SW480 (cell line): Measurements from ENCODE around the gene BCAP31.
"Not testable (repeated sequence)": the region's sequence is repeated elsewhere in the genome, so short reads cannot be mapped to it uniquely, and the experiment has no call there.

Source experiments
- DNase-seq: peaks from one replicate; pipeline ENCODE4 v3.0.0-alpha.2; 2016; ENCODE audit warnings: low spot score

BCAP31 gene

DNA sequence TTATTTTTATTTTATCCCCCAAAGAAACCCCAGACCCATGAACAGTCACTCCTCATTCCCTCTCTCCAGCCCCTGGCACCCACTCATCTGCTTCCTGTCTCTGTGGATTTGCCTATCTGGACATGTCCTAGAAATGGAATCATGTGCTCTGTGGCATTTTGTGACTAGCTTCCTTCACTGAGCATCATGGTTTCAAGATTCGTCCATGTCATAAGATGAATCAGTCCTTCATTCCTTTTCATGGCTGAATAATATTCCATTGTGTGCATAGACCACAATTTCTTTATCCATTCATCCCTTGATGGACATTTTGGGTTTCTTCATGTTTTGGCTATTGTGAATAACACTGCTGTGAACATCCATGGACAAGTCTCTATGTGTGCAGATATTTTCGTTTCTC, 10.7 kb upstream of the BCAP31 start:
- no peak for DNase-seq

DNA sequence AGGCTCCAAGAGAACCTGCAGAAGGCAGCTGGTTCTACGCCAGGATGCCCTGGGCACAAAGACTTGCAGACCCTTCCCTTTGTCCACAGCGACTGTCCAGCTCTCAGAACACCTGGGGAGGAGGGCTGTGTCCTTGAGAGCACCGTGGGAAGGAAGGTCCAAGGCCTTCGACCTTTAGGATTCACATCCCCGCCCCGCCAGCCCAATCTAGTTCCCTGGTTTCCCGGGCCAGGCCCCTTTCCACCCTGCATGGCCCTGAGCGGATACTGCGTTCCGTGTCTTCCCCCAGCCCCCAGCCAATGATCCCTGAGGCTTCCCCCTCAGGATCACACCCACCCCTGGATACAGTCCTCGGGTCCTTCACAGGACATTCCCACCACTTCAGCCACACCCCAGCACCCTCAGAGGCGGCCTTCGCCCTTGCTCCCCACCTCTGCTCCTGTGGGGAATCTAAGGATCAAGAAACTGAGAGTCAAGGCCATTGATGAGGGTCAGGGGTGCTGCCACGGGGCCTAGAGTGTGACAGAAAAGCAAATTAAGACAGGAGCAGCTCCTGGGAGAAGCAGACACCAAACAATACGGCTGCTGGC, 9.6 kb upstream of the BCAP31 start:
- no peak for DNase-seq

DNA sequence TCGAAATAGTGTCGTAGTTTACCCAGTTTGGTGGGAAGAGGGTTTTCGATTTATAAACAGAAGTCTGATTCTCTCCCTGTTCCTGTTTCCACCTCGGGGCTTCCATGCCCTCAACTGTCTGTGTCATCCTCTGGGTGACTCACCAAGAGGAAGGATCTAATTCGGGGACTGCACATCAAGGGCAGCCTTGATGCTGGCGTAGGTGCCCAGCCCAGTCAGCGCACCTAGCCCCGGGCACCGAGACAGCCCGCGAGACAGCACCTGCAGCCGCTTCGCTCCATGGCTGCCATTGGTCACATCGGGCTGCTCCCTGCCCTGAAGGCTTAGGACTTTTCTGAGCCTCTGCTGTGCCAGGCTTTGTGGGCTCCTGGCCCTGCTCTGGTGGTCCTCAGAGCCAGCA, 8.2 kb upstream of the BCAP31 start:
- peak; percentile 42 for DNase-seq

DNA sequence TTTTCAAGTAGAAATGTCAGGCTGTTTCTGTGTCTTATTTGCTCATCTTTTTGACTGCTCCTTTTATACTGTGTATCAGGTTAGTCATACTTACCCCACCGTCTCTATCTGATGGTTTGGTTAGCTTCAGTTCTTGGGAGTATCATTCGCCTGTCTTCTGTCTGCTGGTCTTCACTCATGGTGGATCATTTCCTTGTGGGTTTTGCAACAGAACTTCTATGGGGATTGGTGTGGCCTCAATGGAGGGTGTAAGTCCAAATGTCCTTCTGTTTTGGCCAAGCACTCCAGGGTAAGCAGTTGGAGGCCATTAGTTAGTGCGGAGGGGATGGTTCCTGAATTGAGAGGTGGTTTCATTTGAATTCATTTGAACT, 7.6 kb upstream of the BCAP31 start:
- DNase-seq: no peak

DNA sequence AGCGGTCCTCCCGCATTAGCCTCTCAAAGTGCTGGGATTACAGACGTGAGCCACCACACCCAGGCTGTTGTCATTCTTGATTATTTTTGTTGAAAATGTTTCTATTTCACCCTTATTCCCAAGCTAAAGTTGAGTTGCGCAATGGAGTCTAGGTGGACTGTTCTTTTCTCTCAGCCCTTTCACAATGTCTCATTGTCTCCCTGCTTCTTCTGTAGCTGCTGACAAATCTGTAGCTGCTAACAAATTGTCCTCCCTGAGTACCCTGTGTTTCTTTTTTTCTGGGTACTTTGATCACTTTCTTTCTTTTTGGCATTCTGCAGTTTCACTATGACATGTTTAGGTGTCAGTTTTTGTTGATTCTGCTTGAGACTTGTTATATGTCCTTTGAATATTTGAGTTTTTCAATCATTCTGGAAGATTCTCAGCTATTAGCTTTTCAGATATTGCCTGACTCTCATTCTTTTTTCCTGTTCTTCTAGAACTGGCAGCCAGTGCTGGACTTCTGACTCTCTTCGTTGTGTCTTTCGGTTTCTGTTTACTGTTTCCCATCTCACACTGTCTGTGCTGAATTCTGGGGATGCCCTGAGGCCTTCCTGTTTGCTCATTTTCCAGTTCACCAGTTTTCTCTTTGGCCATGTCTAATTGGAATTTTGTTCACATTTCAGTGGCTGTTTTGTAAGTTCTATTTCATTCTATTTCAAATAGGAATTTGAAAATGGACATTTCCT, 7.1 kb upstream of the BCAP31 start:
- no peak for DNase-seq

DNA sequence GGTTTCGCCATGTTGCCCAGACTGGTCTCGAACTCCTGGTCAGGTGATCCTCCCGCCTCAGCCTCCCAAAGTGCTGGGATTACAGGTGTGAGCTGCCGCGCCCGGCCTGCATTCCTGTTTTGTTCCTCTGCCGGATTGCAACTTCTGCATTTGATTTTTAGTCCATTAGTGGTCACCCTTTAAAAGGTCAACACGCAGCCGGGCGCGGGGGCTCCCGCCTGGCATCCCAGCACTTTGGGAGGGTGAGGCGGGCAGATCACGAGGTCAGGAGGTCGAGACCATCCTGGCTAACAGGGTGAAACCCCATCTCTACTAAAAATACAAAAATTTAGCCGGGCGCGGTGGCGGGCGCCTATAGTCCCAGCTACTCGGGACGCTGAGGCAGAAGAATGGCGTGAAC, 5.9 kb upstream of the BCAP31 start:
- DNase-seq: not testable (repeated sequence)

DNA sequence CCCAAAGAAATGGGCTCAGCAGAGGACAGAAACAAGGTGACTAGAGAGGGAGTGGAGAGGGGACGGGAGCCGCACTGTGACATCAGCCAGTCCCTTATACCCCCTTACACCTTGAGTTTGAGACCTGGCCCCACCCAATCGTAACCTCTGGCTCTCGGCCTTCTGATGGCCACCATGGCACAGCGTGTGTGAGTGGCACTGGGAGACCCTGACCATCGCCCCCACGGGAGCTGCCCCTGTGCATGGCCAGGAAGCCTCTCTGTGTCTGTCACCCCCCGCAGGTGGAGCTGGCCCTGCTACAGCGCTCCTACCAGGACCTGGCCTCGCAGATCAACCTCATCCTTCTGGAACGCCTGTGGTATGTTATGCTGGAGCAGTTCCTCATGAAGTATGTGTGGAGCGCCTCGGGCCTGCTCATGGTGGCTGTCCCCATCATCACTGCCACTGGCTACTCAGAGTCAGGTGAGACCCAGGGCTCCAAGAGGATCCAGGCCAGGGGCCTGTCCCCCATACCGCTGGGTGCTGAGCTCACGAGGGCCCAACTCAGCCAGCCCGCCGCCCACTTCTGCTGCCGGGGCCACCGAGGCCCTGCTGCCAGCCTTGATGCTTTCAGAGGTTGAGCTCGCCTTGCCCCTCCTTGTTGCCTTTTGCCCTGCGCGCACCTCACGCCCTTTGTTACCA, 4.9 kb upstream of the BCAP31 start:
- DNase-seq: no peak

DNA sequence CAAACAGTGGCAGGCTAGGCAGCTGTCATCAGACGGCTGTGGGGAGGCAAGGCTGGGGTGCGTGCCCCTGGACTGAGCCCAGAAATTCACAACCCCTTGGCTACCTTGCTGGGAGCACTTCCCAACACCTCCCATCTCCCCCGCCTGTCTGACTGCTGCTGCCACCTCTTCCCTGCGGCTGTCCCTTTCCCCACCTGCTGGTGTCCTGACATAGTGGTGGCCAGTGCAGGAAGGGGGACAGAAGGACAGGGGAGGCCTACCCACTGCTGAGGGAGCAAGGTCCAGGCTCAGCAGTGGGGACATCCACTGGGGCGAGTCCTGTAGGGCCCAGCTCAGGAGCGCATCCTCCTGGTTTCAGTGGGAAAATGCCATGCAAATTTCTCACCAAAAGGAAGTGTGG, 3.9 kb upstream of the BCAP31 start:
- no peak for DNase-seq

DNA sequence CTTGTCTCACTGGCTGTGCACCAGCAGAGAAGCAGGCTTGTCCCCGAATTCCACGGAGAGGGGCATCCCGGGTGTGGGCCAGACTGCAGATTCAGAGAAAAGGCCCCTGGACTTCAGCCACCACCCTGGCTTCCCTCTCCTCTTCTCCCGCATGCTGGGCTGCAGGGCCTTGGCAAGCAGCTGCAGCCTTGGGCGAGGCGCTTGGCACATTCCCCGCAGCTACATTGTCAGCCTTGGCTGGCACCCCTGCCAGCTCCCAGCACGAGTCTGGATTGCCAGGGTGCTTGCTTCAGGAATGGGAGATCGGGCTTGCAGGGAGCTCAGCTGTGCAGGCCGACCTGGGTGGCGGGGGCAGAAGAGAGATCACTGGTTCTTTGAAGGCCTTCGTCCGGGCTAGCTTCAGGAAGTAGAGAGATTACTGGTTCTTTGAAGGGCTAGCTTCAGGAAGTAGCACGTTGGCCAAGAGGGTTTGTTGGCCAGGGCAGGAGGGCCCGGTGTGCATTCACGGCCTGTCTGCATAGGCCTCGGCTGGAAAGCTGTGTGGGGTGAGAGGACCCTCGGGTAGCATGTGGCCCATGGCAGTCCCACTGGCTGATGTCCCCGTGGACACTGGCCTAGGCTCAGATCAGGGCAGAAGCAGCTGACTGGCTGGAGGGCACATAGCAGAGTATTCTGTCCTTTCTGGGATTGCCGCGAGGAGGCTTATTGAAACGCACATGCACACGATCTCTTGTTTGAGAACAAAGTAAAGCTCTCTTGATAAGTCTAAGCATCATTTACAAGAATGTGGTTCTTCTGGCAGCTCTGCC, 3.1 kb upstream of the BCAP31 start:
- DNase-seq: peak; percentile 61

DNA sequence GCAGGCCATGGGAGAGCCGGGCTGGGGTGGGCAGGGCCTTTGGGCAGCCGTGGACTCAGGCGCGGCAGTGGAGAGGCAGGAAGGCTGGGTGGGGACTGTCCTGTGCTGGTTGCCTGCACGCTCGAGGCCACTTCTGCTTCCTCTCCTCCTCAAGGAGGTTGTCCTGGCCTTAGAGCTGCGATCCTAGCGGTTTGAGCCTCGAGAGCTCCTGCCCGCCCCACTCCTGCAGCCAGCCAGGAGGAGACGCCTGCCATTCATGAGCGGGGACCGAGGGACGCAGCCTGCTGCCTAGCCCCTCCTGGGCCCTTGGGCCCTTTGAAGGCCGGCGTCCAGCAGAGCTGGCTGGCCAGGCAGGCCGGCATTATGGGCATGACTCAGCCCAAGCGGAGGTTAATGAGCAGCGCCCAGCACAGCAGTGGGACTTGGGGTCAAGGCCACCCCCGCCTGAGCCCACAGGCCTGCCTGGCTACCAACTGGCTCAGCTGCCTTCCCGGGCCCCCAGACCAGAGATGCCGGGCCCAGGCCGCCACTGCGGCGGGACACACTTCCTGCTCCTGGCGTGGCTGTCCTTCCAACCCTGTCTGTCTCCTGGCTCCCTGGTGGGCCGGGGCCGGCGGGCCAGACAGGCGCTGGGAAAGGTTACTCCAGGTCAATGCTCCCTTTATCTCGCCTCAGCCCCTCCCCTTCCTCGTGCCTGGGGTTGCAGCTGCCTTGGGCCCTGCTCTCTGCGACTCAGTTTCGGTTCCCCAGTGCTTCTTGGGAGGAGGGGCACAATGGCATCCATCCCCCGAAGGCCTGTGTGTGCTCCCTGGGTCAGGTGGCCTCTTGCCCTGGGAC, 2.3 kb upstream of the BCAP31 start:
- DNase-seq: peak; percentile 65

DNA sequence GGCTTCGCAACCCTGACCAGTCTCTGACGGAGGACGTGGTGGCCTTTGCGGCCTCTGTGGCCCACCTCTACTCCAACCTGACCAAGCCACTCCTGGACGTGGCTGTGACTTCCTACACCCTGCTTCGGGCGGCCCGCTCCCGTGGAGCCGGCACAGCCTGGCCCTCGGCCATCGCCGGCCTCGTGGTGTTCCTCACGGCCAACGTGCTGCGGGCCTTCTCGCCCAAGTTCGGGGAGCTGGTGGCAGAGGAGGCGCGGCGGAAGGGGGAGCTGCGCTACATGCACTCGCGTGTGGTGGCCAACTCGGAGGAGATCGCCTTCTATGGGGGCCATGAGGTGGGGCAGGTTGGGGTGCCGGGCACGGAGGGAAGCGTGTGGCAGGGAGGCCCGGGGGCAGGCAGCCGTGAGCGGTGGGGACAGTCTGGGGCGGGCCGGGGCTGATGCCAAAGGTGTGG, 1.7 kb upstream of the BCAP31 start:
- DNase-seq: no peak

DNA sequence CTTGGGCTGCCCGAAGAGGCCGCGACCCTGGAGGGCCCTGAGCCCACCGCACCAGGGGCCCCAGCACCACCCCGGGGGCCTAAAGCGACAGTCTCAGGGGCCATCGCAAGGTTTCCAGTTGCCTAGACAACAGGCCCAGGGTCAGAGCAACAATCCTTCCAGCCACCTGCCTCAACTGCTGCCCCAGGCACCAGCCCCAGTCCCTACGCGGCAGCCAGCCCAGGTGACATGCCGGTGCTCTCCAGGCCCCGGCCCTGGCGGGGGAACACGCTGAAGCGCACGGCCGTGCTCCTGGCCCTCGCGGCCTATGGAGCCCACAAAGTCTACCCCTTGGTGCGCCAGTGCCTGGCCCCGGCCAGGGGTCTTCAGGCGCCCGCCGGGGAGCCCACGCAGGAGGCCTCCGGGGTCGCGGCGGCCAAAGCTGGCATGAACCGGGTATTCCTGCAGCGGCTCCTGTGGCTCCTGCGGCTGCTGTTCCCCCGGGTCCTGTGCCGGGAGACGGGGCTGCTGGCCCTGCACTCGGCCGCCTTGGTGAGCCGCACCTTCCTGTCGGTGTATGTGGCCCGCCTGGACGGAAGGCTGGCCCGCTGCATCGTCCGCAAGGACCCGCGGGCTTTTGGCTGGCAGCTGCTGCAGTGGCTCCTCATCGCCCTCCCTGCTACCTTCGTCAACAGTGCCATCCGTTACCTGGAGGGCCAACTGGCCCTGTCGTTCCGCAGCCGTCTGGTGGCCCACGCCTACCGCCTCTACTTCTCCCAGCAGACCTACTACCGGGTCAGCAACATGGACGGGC, 1.0 kb upstream of the BCAP31 start:
- DNase-seq: no peak

DNA sequence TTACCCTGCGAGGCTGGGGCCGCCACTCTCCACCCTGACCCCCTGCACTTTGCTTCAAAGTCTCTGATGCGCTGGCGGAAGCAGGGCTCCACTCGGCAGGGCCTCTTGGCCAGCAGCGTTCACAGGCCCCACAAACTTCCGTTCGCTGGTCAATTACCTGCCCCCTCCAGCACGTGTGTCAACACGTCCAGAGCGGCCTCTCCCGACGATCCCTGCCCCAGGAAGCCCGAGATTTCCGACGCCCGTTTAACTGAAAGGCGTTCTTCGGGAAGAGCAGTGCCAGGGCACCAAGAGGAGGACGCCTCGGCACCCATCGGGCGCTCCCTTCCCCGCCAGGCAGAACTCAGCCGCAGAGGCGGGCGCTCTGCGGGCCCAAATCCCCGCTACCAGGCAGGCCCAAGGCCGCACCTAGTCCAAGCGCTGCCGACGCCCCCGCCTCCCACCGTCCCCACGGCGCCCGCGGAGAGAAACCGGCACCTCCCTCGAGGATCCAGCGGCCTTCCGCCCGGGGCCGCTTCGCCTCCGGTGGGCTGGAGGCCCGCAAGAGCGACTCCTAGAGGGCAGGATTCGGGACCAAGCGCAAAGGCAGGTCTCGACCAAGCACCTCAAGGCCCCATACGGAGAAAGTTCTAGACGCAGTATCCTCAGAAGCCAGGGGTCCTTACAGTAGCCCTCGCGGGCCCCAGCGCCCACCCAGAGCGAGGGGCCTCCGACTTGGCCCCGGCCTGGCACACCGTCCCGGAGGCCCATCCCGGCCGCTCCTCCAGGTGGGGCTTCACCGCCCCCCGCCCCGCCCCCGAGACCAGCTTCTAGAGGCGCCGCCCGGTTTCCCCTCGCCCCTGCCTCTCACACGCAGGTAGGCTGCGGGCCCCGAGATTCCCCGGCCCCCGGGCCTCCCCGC, 586 bp downstream of the BCAP31 start:
- peak; percentile 59 for DNase-seq

DNA sequence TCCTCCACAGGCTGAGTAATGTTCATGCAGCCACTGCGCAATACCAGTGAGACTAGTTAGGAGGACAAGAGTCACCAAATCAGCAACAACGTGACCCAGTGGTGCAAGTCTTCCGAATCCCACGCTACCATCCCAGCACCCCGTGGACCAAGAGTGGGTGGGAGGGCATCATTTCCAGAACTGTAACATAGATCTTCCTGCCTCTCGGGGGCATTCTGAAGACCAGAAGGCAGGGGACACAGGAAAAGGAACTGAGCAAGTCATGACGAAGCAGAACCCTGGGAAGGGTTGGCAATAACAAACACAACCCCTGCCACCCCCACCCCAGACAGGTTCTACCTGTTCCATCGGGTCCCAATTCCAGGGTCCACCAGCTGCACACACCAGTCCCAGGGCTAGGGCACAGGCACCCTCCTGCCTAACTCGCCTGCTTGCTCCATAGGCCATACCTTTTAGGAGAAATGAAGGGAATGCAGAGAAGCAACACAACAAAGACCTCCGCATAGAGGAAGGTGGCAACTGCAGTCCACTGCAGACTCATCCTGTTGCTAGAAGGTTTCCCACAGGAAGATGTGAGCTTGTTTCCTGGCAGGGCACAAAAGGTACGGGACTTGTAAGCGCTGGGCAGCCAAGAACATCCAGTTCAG, 1.4 kb downstream of the BCAP31 start:
- no peak for DNase-seq

DNA sequence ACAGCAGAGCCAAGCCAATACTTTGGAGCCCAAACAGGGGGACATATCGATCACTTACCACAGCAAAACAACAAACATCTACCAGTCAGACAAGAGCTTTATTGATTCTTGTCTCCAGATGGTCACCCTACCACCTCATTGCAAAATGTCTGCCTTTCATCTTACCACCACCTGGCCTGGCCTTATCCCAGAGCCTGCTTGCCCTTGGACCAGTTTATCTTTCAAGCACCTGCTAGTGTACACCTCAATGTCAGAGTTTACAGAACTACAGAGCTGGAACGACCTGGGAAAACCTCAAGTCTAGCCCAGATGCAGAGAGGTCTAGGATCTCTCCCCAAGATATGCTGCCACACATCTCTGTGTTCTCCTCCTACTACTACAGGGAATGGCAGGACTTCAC, 4.5 kb downstream of the BCAP31 start:
- DNase-seq: no peak

DNA sequence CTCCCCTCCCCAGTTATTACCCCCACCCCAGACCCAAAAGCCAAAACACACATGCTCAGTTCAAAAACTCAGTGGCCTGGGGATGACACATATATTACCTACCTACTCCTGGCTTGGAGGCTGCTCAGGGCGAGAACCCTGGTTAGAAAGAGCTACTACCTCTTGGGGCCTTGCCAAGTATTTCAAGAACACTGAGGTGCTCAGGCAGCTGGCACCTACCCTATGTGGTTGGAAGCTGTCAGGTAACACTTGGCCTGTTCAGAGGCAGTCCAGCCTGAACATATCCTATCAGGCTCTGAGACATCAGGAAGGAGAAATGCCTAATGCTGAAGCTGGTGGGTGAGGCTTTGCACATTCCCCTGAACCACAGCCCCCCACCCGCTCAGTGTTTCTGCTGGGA, 4.9 kb downstream of the BCAP31 start:
- DNase-seq: no peak

DNA sequence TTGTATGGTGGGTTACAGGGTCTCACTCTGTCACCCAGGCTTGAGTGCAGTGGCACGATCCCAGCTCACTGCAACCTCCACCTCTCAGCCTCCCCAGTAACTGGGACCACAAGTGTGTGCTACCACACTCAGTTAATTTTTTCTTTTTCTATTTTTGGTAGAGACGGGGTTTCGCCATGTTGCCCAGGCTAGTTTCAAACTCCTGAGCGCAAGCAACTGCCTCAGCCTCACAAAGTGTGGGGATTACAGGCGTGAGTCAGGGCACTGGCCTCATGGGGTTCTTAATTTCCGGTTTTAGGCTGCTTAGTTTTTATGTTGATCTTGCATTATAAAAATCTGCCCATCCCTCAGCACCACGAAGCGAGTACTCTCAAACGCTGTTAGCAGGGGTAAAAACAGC, 6.7 kb downstream of the BCAP31 start:
- DNase-seq: no peak

DNA sequence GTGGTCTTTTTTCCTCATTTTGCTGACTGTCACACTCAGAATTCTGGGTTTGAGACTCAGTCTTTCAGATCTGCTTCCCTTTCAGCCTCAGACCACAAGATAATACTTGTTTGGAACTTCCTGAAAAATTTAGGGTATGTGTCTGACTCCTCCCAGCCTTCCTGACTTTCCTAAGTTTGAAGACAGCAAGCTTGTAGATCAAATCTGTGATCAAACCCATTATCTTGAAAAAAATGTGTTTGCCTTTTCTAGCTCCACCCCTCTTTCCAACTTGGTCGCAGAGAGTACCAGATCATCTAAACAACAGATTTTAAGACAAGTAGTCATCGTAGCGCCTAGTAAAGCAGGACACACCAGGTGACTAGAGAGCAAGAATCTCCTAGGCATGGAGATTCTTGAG, 9.9 kb downstream of the BCAP31 start:
- DNase-seq: no peak
